Peyer's patch (tissue), 4 donors: Measurements from ENCODE around the gene ABCC4.

Experiments
- POLR2A ChIP-seq, 2 donors: fragments of 450-650 bp; IDR thresholded peaks; one replicate each; pipeline ENCODE4 v1.5.1; 2017; ENCODE audit warnings: antibody characterized with exemption in 2 of 2, mild to moderate bottlenecking in 2 of 2, moderate library complexity in 2 of 2
- TF ChIP-seq, protein P1 (sequence below), 6 experiments: fragments of 450-650 bp in 4 of 6; fragments of 200-600 bp in 2 of 6; sonication (generic) in 1 of 6; IDR thresholded peaks; one replicate each; pipeline ENCODE4 v1.5.1; 2017 to 2019; ENCODE audit warnings: antibody characterized with exemption in 6 of 6, mild to moderate bottlenecking in 3 of 6, moderate library complexity in 1 of 6

DNA sequence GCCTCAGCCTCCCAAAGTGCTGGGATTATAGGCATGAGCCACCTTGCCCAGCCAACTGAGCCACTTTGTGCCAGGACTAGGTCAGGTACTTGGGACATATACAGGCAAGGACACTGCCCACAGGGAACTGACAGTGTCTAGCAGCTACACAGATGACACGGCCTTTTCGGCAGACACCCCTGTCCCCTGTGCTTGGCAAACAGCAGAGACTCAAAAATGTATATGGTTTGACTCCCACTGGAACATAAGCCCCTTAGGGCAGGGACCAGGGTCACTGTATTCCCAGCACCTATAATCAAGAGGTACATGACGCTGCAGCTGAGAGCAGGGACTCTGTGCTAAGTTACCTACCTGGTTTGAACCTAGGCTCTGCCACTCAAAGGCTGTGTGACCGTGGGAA is 16.8 kb downstream of the ABCC4 start:
- TF ChIP-seq, protein P1, sequence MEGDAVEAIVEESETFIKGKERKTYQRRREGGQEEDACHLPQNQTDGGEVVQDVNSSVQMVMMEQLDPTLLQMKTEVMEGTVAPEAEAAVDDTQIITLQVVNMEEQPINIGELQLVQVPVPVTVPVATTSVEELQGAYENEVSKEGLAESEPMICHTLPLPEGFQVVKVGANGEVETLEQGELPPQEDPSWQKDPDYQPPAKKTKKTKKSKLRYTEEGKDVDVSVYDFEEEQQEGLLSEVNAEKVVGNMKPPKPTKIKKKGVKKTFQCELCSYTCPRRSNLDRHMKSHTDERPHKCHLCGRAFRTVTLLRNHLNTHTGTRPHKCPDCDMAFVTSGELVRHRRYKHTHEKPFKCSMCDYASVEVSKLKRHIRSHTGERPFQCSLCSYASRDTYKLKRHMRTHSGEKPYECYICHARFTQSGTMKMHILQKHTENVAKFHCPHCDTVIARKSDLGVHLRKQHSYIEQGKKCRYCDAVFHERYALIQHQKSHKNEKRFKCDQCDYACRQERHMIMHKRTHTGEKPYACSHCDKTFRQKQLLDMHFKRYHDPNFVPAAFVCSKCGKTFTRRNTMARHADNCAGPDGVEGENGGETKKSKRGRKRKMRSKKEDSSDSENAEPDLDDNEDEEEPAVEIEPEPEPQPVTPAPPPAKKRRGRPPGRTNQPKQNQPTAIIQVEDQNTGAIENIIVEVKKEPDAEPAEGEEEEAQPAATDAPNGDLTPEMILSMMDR (IDR thresholded peaks at IDR 0.05): no peak
- no peak for TF ChIP-seq POLR2A (IDR thresholded peaks at IDR 0.05)
